GM06990 (cell line): ENCODE data around the gene SOCS3.

Experiments
- DNase-seq: peaks from one replicate; pipeline ENCODE4 v3.0.0-alpha.2; 2011; ENCODE audit not compliant: insufficient read length; ENCODE audit errors: extremely low read depth
- H3K27me3 ChIP-seq: replicated peaks from 2 replicates; pipeline ENCODE4 v1.6.0; 2011; ENCODE audit warnings: low read length; ENCODE audit not compliant: control insufficient read depth, insufficient read depth
- H3K36me3 ChIP-seq: 2 replicates; pipeline ENCODE4 v1.5.1; 2011; ENCODE audit warnings: low read length; ENCODE audit not compliant: control insufficient read depth, insufficient read depth
- H3K4me3 ChIP-seq: replicated peaks from 2 replicates; pipeline ENCODE4 v1.5.1; 2011; ENCODE audit warnings: low read depth, mild to moderate bottlenecking, control low read depth, low read length
- TF ChIP-seq, protein P1 (sequence below): IDR thresholded peaks from 2 replicates; pipeline ENCODE4 v1.5.1; 2011; ENCODE audit warnings: low read length, control low read depth, mild to moderate bottlenecking, inconsistent platforms; ENCODE audit not compliant: insufficient read depth, poor library complexity, severe bottlenecking

The SOCS3 gene

GRCh38 chr17:78330570-78331224 lies 29.2 kb downstream of the SOCS3 start:
- no peak for DNase-seq
- Histone ChIP-seq H3K4me3 (no peak overlapping the region), H3K27me3 (no peaks in the 10 kb centered on the region), H3K36me3 (no peaks in the 10 kb centered on the region)
- TF ChIP-seq, protein P1, sequence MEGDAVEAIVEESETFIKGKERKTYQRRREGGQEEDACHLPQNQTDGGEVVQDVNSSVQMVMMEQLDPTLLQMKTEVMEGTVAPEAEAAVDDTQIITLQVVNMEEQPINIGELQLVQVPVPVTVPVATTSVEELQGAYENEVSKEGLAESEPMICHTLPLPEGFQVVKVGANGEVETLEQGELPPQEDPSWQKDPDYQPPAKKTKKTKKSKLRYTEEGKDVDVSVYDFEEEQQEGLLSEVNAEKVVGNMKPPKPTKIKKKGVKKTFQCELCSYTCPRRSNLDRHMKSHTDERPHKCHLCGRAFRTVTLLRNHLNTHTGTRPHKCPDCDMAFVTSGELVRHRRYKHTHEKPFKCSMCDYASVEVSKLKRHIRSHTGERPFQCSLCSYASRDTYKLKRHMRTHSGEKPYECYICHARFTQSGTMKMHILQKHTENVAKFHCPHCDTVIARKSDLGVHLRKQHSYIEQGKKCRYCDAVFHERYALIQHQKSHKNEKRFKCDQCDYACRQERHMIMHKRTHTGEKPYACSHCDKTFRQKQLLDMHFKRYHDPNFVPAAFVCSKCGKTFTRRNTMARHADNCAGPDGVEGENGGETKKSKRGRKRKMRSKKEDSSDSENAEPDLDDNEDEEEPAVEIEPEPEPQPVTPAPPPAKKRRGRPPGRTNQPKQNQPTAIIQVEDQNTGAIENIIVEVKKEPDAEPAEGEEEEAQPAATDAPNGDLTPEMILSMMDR, result no peak

GRCh38 chr17:78329263-78330059 lies 30.4 kb downstream of the SOCS3 start:
- no peak overlapping the region for H3K4me3 ChIP-seq
- H3K27me3 ChIP-seq, result no peaks in the 10 kb centered on the region
- no peak for DNase-seq
- no peaks in the 10 kb centered on the region for H3K36me3 ChIP-seq
- TF ChIP-seq, protein P1, result no peak

DNA sequence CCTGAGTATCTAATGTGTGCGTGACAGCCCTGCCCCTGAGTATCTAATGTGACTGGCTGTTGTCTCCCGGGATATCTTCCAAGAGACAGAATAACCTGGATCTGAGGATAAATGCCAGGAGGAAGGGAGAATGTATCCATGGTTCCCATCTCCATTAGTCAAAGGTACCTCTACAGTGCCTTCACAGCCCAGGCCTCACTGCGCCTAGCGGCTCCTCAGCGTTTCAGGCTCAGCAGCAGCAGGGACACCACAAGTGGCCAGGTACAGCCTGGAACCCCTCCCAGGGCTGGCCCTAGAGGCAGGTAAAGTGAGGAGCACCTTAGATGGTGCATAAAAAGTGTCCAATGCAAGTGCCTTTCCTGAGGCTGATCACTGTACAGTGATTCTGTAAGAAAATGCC lies 32.0 kb downstream of the SOCS3 start:
- Histone ChIP-seq H3K4me3 (no peak overlapping the region), H3K27me3 (no peaks in the 10 kb centered on the region), H3K36me3 (no peaks in the 10 kb centered on the region)
- TF ChIP-seq, protein P1, result no peak
- DNase-seq, result no peak

- no peak for DNase-seq
- no peak overlapping the region for H3K4me3 ChIP-seq
- no peaks in the 10 kb centered on the region for H3K27me3 ChIP-seq
- no peaks in the 10 kb centered on the region for H3K36me3 ChIP-seq
- TF ChIP-seq, protein P1, result no peak
Observed at GRCh38 chr17:78325076-78325687, 34.7 kb downstream of the SOCS3 start.

GRCh38 chr17:78324391-78325075 lies 35.3 kb downstream of the SOCS3 start:
- H3K27me3 ChIP-seq, result no peaks in the 10 kb centered on the region
- H3K4me3 ChIP-seq, result no peak overlapping the region
- no peaks in the 10 kb centered on the region for H3K36me3 ChIP-seq
- TF ChIP-seq, protein P1, result no peak
- no peak for DNase-seq
